Caco-2 (cell line): ENCODE measurements around the gene CNGA3. TPM values are rescaled to one million over a fixed set of nuclear protein-coding genes. Genes with fewer than 3 reads are reported as not detected.

Source experiments
- BruUV-seq: library from RNA; stranded (reverse); fragments of 400-500 nt; replicated peaks from 2 replicates; lab custom pipeline; 2021; lab: Mats Ljungman, UMichigan
- CTCF ChIA-PET: fragments of 300-600 bp; sonication (Branson Sonifier 250); formaldehyde crosslinking; loops from one replicate; lab custom pipeline; 2022; ENCODE audit warnings: antibody characterized with exemption; lab: Charles Lee
- POLR2A ChIA-PET: fragments of 300-600 bp; sonication (Branson Sonifier 250); formaldehyde crosslinking; loops from one replicate; lab custom pipeline; 2022; ENCODE audit warnings: antibody characterized with exemption; lab: Charles Lee
- DNase-seq, 2 experiments: peaks; one replicate each; pipeline versions ENCODE4 v3.0.0 to v3.0.0-alpha.2; 2020 to 2022
- H3K27me3 ChIP-seq: replicated peaks from 2 replicates; pipeline ENCODE4 v1.6.0; 2011; ENCODE audit warnings: low read length; ENCODE audit not compliant: control insufficient read depth, insufficient read depth
- H3K36me3 ChIP-seq: 2 replicates; pipeline ENCODE4 v1.5.1; 2011; ENCODE audit warnings: low read length; ENCODE audit not compliant: control insufficient read depth, insufficient read depth
- H3K4me1 ChIP-seq: fragments of 250-450 bp; sonication (Bioruptor Pico); 2 replicates; pipeline ENCODE4 v1.5.1; 2020; ENCODE audit warnings: mild to moderate bottlenecking
- H3K4me3 ChIP-seq: 2 replicates; pipeline ENCODE4 v1.5.1; 2011; ENCODE audit warnings: low read depth, mild to moderate bottlenecking, control low read depth, low read length
- H3K9me3 ChIP-seq: fragments of 250-450 bp; sonication (Bioruptor Pico); 2 replicates; pipeline ENCODE4 v1.5.1; 2020; ENCODE audit warnings: mild to moderate bottlenecking, moderate library complexity
- H3K27ac Mint-ChIP-seq: one replicate; pipeline ENCODE4 v1.8.0; 2022; ENCODE audit warnings: mixed read lengths; ENCODE audit not compliant: unreplicated experiment
- H3K27me3 Mint-ChIP-seq: one replicate; pipeline ENCODE4 v1.8.0; 2022; ENCODE audit warnings: mixed read lengths; ENCODE audit not compliant: insufficient read depth, unreplicated experiment
- H3K36me3 Mint-ChIP-seq: one replicate; pipeline ENCODE4 v1.8.0; 2022; ENCODE audit warnings: mild to moderate bottlenecking, mixed read lengths; ENCODE audit not compliant: insufficient read depth, unreplicated experiment
- H3K4me1 Mint-ChIP-seq: one replicate; pipeline ENCODE4 v1.8.0; 2022; ENCODE audit warnings: low read depth, mixed read lengths; ENCODE audit not compliant: unreplicated experiment
- H3K4me3 Mint-ChIP-seq: one replicate; pipeline ENCODE4 v1.8.0; 2022; ENCODE audit warnings: mild to moderate bottlenecking, moderate library complexity, mixed read lengths; ENCODE audit not compliant: unreplicated experiment
- H3K9me3 Mint-ChIP-seq: one replicate; pipeline ENCODE4 v1.8.0; 2022; ENCODE audit warnings: mixed read lengths; ENCODE audit not compliant: unreplicated experiment
- intact Hi-C: fragments of 100-400 bp; cut with micrococcal nuclease; formaldehyde crosslinking; loops from one replicate; pipeline ENCODE4 v1.10.0; 2022; ENCODE audit not compliant: unreplicated experiment
- total RNA-seq: library from RNA; stranded (reverse); gene quantifications from 2 replicates; pipeline ENCODE4 v1.2.3, GENCODE V29; 2022
- TF ChIP-seq, protein P1 (sequence below), 2 experiments: fragments of 200-600 bp in 1 of 2; IDR thresholded peaks; 1 replicate in 1 of 2; 2 replicates in 1 of 2; pipeline versions ENCODE4 v1.5.1 to v1.8.0; 2011 to 2022; ENCODE audit warnings: antibody characterized with exemption in 1 of 2, control low read depth in 1 of 2, inconsistent platforms in 1 of 2, low read depth in 1 of 2, low read length in 1 of 2, mild to moderate bottlenecking in 1 of 2, moderate library complexity in 1 of 2; ENCODE audit not compliant: insufficient read depth in 1 of 2, severe bottlenecking in 1 of 2, unreplicated experiment in 1 of 2

CNGA3 gene
- total RNA-seq, 1 experiment from 2014 or later: not detected

DNA sequence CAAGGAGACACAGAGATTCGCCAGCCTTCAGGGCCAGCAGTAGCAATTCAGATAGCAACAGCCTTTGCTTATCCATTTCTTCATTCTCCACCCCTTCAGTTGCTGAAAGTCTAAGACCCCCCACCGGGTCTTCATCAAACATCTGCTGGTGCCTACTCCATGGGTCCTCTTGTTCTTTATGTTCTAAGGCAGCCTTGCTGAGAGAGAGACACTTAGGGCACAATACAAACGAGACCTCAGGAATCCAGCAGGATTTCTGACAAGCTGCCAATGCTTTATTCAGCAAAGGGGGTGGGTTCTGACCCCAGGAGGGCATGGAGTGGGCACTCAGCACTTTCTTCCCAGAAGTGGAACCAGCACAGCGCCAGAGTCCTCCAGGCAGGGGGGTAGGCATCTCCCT is 36.2 kb upstream of the CNGA3 start:
- no peak overlapping the region for H3K4me3 Mint-ChIP-seq
- POLR2A ChIA-PET: no interaction called here
- intact Hi-C loops: no loop called here
- no peaks in the 10 kb centered on the region for H3K36me3 ChIP-seq
- H3K27me3 Mint-ChIP-seq: peaks cover 9% of the 10 kb centered on the region
- H3K27ac Mint-ChIP-seq: no peak overlapping the region
- no peak for DNase-seq
- no peaks in the 10 kb centered on the region for H3K27me3 ChIP-seq
- BruUV-seq: no TSS peak
- no peaks in the 10 kb centered on the region for H3K4me1 ChIP-seq
- no peaks in the 10 kb centered on the region for H3K36me3 Mint-ChIP-seq
- CTCF ChIA-PET: no interaction called here
- H3K4me1 Mint-ChIP-seq: no peaks in the 10 kb centered on the region
- no peaks in the 10 kb centered on the region for H3K9me3 ChIP-seq
- no peak overlapping the region for H3K4me3 ChIP-seq
- TF ChIP-seq, protein P1, sequence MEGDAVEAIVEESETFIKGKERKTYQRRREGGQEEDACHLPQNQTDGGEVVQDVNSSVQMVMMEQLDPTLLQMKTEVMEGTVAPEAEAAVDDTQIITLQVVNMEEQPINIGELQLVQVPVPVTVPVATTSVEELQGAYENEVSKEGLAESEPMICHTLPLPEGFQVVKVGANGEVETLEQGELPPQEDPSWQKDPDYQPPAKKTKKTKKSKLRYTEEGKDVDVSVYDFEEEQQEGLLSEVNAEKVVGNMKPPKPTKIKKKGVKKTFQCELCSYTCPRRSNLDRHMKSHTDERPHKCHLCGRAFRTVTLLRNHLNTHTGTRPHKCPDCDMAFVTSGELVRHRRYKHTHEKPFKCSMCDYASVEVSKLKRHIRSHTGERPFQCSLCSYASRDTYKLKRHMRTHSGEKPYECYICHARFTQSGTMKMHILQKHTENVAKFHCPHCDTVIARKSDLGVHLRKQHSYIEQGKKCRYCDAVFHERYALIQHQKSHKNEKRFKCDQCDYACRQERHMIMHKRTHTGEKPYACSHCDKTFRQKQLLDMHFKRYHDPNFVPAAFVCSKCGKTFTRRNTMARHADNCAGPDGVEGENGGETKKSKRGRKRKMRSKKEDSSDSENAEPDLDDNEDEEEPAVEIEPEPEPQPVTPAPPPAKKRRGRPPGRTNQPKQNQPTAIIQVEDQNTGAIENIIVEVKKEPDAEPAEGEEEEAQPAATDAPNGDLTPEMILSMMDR (IDR thresholded peaks at IDR 0.05; ENCODE audit: insufficient read depth in 1 of 2, low read depth in 1 of 2, low read length in 1 of 2, severe bottlenecking in 1 of 2, unreplicated experiment in 1 of 2): no peak
- no peaks in the 10 kb centered on the region for H3K9me3 Mint-ChIP-seq

DNA sequence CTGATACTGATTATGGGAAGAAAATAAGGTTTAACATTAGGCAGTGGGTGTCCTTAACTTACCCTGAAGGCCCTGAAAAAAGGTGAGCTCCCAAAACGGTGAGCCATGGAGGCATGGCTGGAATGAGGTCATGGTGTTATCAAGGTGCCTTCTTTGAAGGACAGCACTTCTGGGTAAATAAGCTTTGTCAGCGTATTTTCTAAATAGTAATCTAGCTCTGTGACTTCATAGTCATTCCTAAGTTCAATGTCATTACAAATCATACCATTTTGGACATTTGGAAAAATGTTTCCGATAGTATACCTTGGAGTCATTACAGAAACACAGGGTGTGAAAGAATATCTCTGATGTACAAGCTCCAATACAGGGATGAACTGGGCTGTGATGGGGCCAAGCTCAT is 35.2 kb upstream of the CNGA3 start:
- Mint-ChIP-seq H3K27me3 (peaks cover 2% of the 10 kb centered on the region), H3K9me3 (no peaks in the 10 kb centered on the region), H3K4me3 (no peak overlapping the region), H3K4me1 (no peaks in the 10 kb centered on the region), H3K36me3 (no peaks in the 10 kb centered on the region), H3K27ac (no peak overlapping the region)
- intact Hi-C loops: no loop called here
- H3K9me3 ChIP-seq: no peaks in the 10 kb centered on the region; the same call in 1 of the 2 replicates
- H3K4me3 ChIP-seq: no peak overlapping the region
- H3K4me1 ChIP-seq: no peaks in the 10 kb centered on the region
- DNase-seq: no peak
- H3K27me3 ChIP-seq: no peaks in the 10 kb centered on the region
- CTCF ChIA-PET: no interaction called here
- BruUV-seq: no TSS peak
- H3K36me3 ChIP-seq: no peaks in the 10 kb centered on the region
- TF ChIP-seq, protein P1 (IDR thresholded peaks at IDR 0.05; ENCODE audit: insufficient read depth in 1 of 2, low read depth in 1 of 2, low read length in 1 of 2, severe bottlenecking in 1 of 2, unreplicated experiment in 1 of 2): no peak
- POLR2A ChIA-PET: no interaction called here

DNA sequence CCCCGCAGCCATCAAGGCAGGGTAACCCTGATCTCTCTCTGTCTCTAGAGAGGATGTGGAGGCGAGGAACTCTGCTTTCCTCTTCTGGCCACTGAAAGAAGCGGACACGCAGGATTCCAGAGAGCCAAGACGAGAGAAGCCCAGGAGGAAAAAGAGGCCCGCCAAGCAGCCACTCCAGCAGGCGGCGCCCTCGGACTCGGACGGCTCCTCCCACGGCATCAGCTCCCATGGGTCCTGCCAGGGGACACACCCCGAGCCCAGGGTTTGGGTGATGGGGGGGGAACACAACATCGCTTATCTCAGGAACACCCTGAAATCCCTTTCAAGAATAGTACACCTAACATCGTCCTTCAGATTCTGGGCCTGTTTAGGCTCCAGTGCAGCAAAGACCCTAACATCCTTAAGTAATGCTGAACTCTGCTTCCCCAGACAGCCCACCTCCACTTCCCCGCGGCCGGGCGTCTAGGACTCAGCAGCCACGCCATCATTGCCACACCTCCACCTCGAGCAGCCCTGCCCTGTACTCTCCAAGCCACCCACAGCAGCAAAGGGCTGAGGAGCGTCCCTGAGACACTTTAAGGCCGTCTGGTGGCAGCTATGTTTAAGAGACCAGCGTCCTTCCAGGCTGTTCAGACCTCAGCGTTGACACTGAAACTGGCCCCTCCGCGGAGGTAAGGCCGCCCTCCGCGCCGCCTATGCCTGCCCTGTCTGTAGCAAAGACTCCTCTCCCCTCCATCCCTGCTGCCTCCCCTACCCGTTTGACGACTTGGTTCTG is 34.3 kb upstream of the CNGA3 start:
- Histone ChIP-seq H3K4me1 (no peaks in the 10 kb centered on the region), H3K36me3 (no peaks in the 10 kb centered on the region), H3K9me3 (no peaks in the 10 kb centered on the region; the same call in 1 of the 2 replicates), H3K4me3 (no peak overlapping the region), H3K27me3 (no peaks in the 10 kb centered on the region)
- TF ChIP-seq, protein P1 (IDR thresholded peaks at IDR 0.05; ENCODE audit: insufficient read depth in 1 of 2, low read depth in 1 of 2, low read length in 1 of 2, severe bottlenecking in 1 of 2, unreplicated experiment in 1 of 2): no peak
- ChIA-PET CTCF (no interaction called here), POLR2A (no interaction called here)
- no peak for DNase-seq
- no TSS peak for BruUV-seq
- H3K4me1 Mint-ChIP-seq: no peaks in the 10 kb centered on the region
- H3K27ac Mint-ChIP-seq: no peak overlapping the region
- H3K36me3 Mint-ChIP-seq: no peaks in the 10 kb centered on the region
- no peaks in the 10 kb centered on the region for H3K9me3 Mint-ChIP-seq
- no peak overlapping the region for H3K4me3 Mint-ChIP-seq
- peaks cover 2% of the 10 kb centered on the region for H3K27me3 Mint-ChIP-seq
- intact Hi-C loops: no loop called here
